Measurements from ENCODE around the gene DCAF5.

Gene DCAF5

DNA sequence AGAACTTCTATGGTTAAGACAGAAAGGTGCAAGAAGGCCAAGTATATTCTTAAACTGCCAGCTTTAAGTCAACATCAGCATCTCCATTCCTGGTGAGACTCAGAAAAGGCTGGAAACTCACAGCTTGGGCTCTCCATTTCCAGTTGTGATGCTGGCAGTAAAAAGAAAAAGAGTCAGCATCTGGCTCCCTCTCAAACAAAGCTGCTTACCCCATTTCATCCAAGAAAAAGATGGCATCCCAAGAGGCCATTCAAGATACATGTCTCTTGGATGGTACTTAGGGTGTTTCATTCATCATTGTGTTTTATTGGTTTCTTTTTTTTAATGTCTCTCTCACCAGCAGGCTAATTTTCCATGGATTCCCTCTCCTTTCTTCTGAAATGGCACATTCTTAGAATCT, 61.9 kb downstream of the DCAF5 start:
- DNase-seq (ENCODE audit: insufficient read length, low spot score) = no peak
- no peak for TF ChIP-seq CTCF (IDR thresholded peaks at IDR 0.05; ENCODE audit: insufficient read depth, missing control alignments)
- no peak for FAIRE-seq

GRCh38 chr14:69090187-69090789, 62.6 kb downstream of the DCAF5 start:
- no peak for DNase-seq (ENCODE audit: insufficient read length, low spot score)
- peak; percentile 68 for TF ChIP-seq CTCF (IDR thresholded peaks at IDR 0.05; ENCODE audit: insufficient read depth, missing control alignments)
- no peak for FAIRE-seq

GRCh38 chr14:69089046-69089445, 63.9 kb downstream of the DCAF5 start:
- DNase-seq (ENCODE audit: insufficient read length, low spot score) (no peak), FAIRE-seq (no peak)
- no peak for TF ChIP-seq CTCF (IDR thresholded peaks at IDR 0.05; ENCODE audit: insufficient read depth, missing control alignments)

GRCh38 chr14:69088586-69088985, 64.3 kb downstream of the DCAF5 start:
- FAIRE-seq = no peak
- no peak for TF ChIP-seq CTCF (IDR thresholded peaks at IDR 0.05; ENCODE audit: insufficient read depth, missing control alignments)
- no peak for DNase-seq (ENCODE audit: insufficient read length, low spot score)

- FAIRE-seq (no peak), DNase-seq (ENCODE audit: insufficient read length, low spot score) (no peak)
- no peak for TF ChIP-seq CTCF (IDR thresholded peaks at IDR 0.05; ENCODE audit: insufficient read depth, missing control alignments)
These were observed 65.9 kb downstream of the DCAF5 start for GRCh38 chr14:69087061-69087461.

GRCh38 chr14:69086537-69086936, 66.4 kb downstream of the DCAF5 start:
- DNase-seq (ENCODE audit: insufficient read length, low spot score) (no peak), FAIRE-seq (no peak)
- TF ChIP-seq CTCF (IDR thresholded peaks at IDR 0.05; ENCODE audit: insufficient read depth, missing control alignments) = no peak

- DNase-seq (ENCODE audit: insufficient read length, low spot score) (no peak), FAIRE-seq (no peak)
- TF ChIP-seq CTCF (IDR thresholded peaks at IDR 0.05; ENCODE audit: insufficient read depth, missing control alignments) = no peak
These were observed 68.9 kb downstream of the DCAF5 start for GRCh38 chr14:69084023-69084422.
